GM18526 (cell line): Measurements from ENCODE around the gene SSTR3.

Source experiments
- POLR2A ChIP-seq: IDR thresholded peaks from 3 replicates; pipeline ENCODE4 v1.6.1; 2011; ENCODE audit not compliant: insufficient read length; ENCODE audit errors: extremely low read depth

The SSTR3 gene

DNA sequence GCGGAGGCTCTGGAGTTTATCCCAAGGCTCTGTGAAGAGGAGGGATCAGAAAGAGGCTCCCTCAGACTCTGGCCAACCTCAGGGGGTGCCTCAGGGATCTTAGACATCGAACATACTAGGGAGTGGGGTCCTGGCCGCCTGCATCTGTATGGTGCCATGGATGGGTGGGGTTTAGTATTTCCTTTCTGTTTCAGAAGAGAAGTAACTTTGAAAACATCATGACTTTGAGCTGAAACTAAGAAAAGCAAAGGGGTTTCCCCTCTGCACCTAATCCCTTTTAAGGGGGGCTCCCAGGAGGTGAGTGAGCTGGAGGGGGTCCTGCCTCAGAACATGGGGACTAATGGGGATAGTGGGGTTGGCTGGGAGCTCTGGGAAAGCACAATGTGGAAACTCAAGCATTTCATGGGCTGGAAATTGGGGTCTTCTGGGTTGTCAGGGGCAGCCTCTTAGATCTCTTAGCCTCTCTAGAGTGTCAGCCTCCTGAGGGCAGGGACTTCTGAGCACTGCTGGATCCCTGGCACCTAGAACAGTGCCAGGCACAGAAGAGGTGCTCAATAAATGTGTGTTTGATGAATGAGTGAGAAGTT is 11.8 kb upstream of the SSTR3 start:
- TF ChIP-seq POLR2A = no peak

DNA sequence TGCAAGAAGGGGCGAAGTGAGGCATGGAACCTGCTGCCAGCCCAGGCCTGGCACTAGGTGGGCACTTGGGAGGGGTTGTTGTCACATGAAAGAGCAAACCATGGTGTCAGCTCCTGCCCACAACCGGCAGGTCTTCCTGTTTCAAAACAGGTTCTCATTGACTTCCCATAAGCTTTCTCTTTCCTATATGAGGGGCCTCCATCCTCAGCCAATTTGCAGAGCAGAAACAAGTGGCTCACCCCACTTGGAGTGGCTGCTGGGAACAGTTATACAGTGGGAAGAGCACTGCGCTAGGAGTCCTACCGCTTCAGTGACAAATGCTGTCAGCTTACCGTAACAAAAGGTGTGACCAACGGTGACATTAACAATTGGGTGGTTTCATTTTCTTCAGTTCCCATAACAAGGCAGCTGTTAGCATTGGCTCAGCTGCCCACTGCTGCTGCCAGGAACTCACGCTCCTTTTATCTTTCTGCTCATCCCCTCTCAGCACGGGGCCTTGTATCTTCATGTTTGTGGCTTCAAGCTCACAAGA is 10.2 kb upstream of the SSTR3 start:
- peak; percentile 17 for TF ChIP-seq POLR2A

DNA sequence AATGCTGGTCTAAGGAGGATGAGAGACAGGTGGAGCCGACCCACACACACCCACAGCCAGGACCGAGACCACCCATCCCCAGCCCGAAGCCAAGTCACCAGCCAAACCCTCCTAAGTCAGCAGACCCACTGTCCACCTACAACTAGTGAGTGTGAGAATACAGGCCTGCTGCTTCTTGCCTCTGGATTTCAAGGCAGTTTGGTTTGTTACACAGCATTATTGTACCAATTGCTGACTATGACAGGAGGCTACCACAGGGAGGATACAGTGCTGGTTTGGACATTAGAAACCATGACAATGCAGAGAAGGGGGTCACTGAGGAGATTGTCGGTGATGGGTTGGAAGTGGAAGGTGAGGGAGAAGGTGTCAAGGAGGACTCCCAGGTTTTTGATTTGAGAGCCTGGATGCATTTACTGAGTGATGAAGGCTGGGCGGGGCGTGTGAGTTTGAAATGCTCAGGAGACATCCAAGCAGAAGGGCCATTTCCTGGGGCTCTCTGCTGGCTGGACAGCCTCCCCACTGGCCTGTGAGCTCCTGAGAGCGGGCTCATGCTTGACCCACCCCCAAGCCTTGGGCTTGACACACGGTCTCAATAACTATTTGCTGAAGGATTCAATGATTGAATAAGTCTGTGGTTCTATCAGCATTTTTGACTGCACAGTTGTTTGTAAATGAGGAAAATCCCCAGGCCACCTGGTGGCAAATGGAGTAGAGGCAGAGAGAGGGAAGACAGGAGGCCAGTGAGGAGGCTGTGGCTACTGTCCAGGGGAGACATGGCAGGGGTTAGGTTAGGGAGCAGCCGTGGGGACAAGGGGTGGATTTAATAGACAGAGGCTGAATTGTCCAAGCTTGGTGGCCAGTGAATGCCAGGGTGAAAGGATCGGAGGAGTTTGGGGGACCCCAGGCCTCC is 9.4 kb upstream of the SSTR3 start:
- TF ChIP-seq POLR2A = no peak

DNA sequence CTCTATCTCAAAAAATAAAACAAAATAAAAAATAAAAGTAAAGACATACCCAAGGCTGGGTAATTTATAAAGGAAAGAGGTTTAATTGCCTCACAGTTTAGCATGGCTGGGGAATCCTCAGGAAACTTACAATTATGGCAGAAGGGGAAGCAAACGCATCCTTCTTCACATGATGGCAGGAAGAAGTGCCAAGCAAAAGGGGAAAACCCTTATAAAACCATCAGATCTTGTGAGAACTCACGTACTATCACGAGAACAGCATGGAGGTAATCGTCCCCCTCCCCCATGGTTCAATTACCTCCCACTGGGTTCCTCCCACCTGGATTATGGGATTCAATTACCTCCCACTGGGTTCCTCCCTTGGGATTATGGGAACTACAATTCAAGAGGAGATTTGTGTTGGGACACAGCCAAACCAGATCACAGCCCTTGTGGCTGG is 8.3 kb upstream of the SSTR3 start:
- no peak for TF ChIP-seq POLR2A

DNA sequence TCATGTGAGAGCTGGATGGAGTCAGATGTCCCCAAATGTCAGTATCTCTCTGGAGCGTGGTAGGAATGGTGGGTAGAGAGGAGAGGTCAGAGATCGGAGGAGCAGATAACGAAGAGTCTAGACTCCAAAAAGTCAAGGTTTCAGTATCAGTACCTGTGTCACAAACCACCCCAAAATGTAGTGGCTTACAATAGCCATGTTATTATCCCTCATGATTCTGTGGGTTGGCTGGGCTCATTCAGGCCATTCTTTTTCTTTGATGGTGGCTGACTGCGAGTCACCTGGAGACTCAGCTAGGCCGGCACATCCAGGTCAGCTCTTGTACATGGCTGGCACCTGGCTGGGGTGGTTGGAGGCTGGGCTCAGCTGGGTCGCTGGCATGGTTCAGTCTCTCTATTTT is 7.3 kb upstream of the SSTR3 start:
- peak; percentile 31 for TF ChIP-seq POLR2A

DNA sequence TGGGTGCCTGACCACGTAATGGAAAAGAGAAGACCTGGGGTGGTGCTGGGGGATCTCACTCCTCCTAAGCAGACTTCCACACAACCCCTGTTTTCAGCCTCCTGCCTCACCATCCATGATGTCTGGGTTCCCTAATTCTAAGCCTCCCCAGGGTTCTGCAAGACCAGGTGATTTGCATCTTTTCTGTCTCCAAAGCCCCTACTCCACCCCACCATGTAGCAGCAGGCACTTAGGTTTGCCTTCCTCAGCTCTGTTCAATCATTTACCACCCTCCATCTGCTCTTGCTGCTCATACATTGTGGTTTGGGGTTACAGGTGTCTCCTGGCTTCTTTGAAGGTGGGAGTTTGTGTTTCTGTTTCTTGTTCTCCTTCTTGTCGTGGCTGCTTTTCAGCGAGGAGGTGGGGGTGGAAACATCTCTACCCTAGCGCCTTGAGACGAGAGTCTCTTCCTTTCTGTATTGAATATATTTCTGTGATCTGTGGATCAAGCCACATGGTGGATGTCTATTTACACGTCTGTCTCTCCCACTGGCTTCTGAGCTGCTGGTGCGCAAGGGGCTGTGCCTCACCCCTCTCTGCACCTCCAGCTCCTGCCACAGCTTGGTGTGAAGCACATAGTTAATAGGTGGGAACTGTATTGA is 6.6 kb upstream of the SSTR3 start:
- peak; percentile 53 for TF ChIP-seq POLR2A

DNA sequence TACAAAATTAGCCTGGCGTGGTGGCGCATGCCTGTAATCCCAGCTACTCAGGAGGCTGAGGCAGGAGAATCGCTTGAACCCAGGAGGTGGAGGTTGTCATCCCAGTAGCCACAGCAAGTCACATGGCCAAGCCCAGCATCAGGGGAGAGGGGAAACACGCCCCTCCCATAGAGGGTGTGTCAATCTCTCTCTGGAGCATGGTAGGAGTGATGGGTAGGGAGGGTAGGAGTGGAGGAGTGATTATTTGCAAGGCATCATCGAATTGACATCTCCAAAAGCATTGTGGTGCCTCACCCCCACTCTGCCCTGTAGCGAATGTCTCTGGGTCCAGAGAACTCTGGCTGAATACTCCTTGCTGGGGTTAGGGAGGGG is 6.1 kb upstream of the SSTR3 start:
- no peak for TF ChIP-seq POLR2A

DNA sequence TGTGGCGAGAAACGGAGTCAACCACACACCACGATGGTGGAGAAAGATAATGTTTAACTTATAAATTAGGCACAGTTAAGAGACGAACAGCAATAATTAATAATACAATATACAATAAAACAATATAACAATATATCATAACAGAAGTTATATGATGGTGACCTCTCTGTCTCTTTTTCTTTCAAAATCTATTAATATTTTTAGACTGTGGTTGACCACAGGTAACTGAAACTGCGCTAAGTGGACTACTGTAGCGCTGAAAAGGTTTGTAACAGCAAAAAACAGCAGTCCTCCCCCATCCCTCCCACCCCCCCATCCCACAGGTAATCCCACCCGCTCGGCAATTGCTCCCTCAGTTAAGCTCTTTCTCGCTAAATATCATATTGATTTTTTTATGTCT is 3.6 kb upstream of the SSTR3 start:
- no peak for TF ChIP-seq POLR2A

DNA sequence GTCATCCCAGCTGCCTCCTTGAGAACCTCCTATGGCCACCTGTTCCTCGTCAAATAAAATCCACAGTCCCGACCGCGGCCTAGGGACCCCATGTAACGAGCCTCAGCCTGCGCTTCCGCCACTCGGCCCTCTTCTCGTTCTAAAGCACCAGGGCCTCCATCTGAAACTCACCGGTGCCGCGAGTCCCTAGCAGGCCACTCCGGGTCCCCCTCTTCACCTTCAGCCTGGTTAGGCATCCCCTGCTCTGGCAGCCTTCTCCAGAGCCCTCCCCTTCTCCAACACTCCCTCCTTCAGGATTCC is 2.4 kb upstream of the SSTR3 start:
- TF ChIP-seq POLR2A = no peak

DNA sequence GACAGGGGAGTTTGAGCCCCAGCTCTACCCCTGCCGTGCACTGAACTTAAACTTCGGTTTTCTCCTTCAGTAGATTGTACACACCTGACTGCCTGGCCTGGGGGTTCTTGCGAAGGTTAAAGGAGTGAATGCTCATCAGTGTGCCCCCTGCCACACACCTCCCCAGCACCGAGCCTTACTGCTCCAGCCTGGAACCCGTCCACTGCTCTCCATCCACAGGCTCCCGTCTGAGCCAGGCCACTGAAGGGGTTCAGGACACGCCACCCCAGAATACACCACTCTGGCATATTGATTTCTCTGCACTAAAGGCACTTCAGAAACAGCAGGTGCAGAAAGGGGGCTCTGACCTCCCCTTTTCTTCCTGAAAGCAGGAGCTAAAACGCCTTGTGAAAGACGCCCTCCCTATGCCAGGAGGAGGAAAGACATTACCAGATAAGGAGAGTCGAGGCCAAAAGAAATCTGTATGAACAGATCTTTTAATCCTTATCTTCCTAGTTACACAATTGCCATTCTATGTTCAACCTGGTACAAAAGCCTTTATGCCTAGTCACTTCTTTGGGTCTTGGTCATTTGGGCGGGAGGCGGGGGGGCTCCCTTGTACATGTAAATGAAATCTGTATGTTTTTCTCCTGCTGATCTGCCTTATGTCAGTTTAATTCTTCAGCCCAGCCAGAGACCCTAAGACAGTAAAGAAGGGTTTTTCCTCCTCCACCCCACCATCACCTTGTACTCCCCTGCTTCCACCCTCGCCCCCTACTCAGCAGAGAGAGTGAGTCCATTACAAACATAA is 1.9 kb upstream of the SSTR3 start:
- no peak for TF ChIP-seq POLR2A

DNA sequence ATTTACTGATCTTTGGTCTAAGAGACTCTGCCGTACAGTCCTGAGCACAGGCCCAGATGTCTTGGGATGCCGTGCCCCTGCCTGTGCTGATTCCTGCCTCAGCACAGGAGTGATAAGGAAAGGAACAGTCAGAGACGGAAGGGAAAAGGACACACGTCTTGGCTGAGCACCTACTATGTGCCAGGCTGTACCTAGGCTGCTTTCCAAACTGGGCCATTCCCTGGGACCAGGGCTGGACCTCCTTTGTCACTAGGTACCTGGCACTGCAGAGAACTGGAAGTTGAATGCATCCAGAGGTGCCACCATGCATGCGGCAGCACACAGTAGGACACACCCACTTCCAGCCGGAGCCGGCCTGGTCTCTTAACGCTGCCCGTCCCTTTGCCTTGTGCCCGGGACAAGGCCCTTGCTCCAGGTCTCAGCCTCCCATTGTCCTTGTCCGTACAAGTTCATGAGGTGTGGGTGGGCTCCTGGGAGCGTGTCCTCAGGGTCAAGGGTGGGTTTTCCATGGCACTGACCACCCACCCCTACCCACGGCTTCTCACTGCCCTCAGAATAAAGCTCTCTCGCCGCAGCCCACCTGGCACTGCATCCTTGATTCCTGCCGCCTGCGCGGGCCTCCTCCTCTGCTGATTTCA is 1.1 kb upstream of the SSTR3 start:
- no peak for TF ChIP-seq POLR2A

DNA sequence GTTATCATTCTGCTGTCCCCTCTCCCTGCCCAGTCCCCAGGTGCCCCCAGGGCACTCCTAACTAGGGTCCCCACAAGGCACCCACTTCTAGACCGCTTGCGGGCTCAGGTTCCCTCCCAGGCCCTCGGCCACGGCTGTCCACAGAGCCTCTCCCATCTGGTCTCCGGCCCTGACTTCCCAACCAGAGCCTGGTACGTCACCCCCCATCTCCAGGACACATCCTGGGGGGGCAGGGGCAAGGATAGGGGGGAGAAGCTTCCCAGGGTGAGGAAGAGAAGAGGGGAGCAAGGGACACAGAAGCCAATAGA is 457 bp downstream of the SSTR3 start:
- no peak for TF ChIP-seq POLR2A

DNA sequence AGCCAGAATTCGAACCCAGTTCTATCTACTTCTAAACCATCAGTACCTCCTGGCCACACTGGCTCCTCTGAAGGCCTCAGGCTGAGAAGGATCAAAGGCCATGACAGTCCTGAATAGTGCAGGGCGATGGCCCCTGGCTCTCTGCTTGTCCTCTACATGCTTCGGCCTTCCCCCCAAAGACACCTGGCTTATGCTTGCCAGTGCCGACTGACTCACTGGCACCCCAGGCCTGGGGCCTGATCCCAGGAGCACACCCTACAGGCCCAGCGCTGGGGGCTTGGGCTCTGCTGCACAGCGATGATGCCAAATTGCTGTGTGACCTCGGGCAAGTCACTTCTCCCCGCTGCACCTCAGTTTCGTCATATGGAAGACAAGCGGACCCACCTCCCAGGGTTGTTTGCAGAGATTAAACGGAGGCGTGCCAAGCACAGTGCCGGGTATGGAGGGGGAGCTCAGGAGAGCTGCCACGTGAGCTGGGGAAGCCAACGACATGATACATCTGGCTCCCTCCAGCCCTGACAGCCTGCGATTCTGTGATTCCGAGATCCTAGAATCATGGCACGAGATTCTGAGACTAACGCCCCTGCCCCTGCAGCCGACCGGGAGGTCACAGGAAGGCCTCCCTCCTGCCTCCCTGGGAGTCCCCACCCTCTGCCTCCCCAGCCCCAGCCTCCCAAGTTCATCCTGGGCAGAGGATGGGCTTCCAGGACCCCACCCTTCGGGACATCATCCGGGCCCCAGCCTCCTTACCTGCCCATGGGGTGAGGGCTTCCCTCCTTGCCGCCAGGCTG is 1.0 kb downstream of the SSTR3 start:
- TF ChIP-seq POLR2A = no peak

DNA sequence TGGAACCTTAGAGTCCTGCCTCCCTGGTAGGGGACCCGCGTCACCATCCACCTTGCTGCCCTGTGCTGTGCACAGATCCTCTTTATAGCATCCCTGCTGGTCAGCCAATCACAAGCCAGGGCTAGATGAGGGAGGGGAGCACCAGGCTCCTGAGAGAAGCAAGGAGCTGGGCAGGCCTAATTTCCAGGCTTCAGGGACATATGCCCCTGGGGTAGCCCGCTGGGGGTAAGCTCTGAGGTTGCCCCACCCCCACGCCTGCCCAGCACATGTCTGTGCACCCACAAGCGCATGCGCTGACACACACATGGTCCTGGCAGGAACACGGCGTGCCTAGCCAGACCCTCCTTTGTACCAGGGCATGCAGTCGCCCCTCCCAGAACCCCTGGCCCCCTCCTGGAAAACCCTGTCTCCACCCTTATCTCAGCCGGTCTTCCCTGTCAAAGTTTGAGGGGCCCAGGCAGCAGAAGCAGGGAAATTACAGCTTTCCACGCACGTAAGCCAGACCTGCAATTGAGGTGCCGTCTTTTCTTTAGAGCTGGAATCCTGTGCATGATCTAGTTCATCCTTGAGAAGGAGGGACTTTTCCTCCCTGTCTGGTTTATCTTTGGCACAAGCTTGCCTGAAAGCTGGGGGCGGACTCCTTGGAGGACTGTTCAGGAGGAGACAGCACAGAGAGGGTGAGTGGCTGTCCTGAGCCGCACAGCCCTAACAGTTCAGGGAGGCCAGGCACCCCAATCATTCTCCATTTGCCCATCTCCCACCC is 2.1 kb downstream of the SSTR3 start:
- no peak for TF ChIP-seq POLR2A
